Astrocyte (in vitro differentiated cells and primary cell): ENCODE measurements around the gene GMFB.

Experiments
- CTCF ChIP-seq: IDR thresholded peaks from 2 replicates; pipeline ENCODE4 v1.5.1; 2011; ENCODE audit warnings: low read depth, mild to moderate bottlenecking, inconsistent platforms, low read length, moderate library complexity; ENCODE audit not compliant: insufficient read depth
- EZH2 ChIP-seq: IDR thresholded peaks from 2 replicates; pipeline ENCODE4 v1.6.1; 2012; ENCODE audit warnings: mild to moderate bottlenecking, low read length, inconsistent platforms; ENCODE audit not compliant: insufficient read depth

GRCh38 chr14:54488646-54489317, at the start of gene GMFB:
- peak; percentile 45 for TF ChIP-seq CTCF
- TF ChIP-seq EZH2, result no peak
